Caco-2 (cell line): Measurements from ENCODE around the gene UBE2J1. TPM values are rescaled to one million over a fixed set of nuclear protein-coding genes. Genes with fewer than 3 reads are reported as not detected.
"Not testable (repeated sequence)": the region's sequence is repeated elsewhere in the genome, so short reads cannot be mapped to it uniquely, and the experiment has no call there.

ENCODE experiments used
- BruUV-seq: library from RNA; stranded (reverse); fragments of 400-500 nt; replicated peaks from 2 replicates; lab custom pipeline; 2021; lab: Mats Ljungman, UMichigan
- CTCF ChIA-PET: fragments of 300-600 bp; sonication (Branson Sonifier 250); formaldehyde crosslinking; loops from one replicate; lab custom pipeline; 2022; ENCODE audit warnings: antibody characterized with exemption; lab: Charles Lee
- POLR2A ChIA-PET: fragments of 300-600 bp; sonication (Branson Sonifier 250); formaldehyde crosslinking; loops from one replicate; lab custom pipeline; 2022; ENCODE audit warnings: antibody characterized with exemption; lab: Charles Lee
- DNase-seq, 2 experiments: peaks; one replicate each; pipeline versions ENCODE4 v3.0.0 to v3.0.0-alpha.2; 2020 to 2022
- H3K27me3 ChIP-seq: replicated peaks from 2 replicates; pipeline ENCODE4 v1.6.0; 2011; ENCODE audit warnings: low read length; ENCODE audit not compliant: control insufficient read depth, insufficient read depth
- H3K36me3 ChIP-seq: 2 replicates; pipeline ENCODE4 v1.5.1; 2011; ENCODE audit warnings: low read length; ENCODE audit not compliant: control insufficient read depth, insufficient read depth
- H3K4me1 ChIP-seq: fragments of 250-450 bp; sonication (Bioruptor Pico); 2 replicates; pipeline ENCODE4 v1.5.1; 2020; ENCODE audit warnings: mild to moderate bottlenecking
- H3K4me3 ChIP-seq: 2 replicates; pipeline ENCODE4 v1.5.1; 2011; ENCODE audit warnings: low read depth, mild to moderate bottlenecking, control low read depth, low read length
- H3K9me3 ChIP-seq: fragments of 250-450 bp; sonication (Bioruptor Pico); 2 replicates; pipeline ENCODE4 v1.5.1; 2020; ENCODE audit warnings: mild to moderate bottlenecking, moderate library complexity
- H3K27ac Mint-ChIP-seq: one replicate; pipeline ENCODE4 v1.8.0; 2022; ENCODE audit warnings: mixed read lengths; ENCODE audit not compliant: unreplicated experiment
- H3K27me3 Mint-ChIP-seq: one replicate; pipeline ENCODE4 v1.8.0; 2022; ENCODE audit warnings: mixed read lengths; ENCODE audit not compliant: insufficient read depth, unreplicated experiment
- H3K36me3 Mint-ChIP-seq: one replicate; pipeline ENCODE4 v1.8.0; 2022; ENCODE audit warnings: mild to moderate bottlenecking, mixed read lengths; ENCODE audit not compliant: insufficient read depth, unreplicated experiment
- H3K4me1 Mint-ChIP-seq: one replicate; pipeline ENCODE4 v1.8.0; 2022; ENCODE audit warnings: low read depth, mixed read lengths; ENCODE audit not compliant: unreplicated experiment
- H3K4me3 Mint-ChIP-seq: one replicate; pipeline ENCODE4 v1.8.0; 2022; ENCODE audit warnings: mild to moderate bottlenecking, moderate library complexity, mixed read lengths; ENCODE audit not compliant: unreplicated experiment
- H3K9me3 Mint-ChIP-seq: one replicate; pipeline ENCODE4 v1.8.0; 2022; ENCODE audit warnings: mixed read lengths; ENCODE audit not compliant: unreplicated experiment
- intact Hi-C: fragments of 100-400 bp; cut with micrococcal nuclease; formaldehyde crosslinking; loops from one replicate; pipeline ENCODE4 v1.10.0; 2022; ENCODE audit not compliant: unreplicated experiment
- total RNA-seq: library from RNA; stranded (reverse); gene quantifications from 2 replicates; pipeline ENCODE4 v1.2.3, GENCODE V29; 2022
- TF ChIP-seq, protein P1 (sequence below), 2 experiments: fragments of 200-600 bp in 1 of 2; IDR thresholded peaks; 1 replicate in 1 of 2; 2 replicates in 1 of 2; pipeline versions ENCODE4 v1.5.1 to v1.8.0; 2011 to 2022; ENCODE audit warnings: antibody characterized with exemption in 1 of 2, control low read depth in 1 of 2, inconsistent platforms in 1 of 2, low read depth in 1 of 2, low read length in 1 of 2, mild to moderate bottlenecking in 1 of 2, moderate library complexity in 1 of 2; ENCODE audit not compliant: insufficient read depth in 1 of 2, severe bottlenecking in 1 of 2, unreplicated experiment in 1 of 2

The UBE2J1 gene
- total RNA-seq, 1 experiment from 2014 or later = 23.5 TPM

- no TSS peak for BruUV-seq
- Histone ChIP-seq H3K4me3 (no peak overlapping the region), H3K27me3 (no peaks in the 10 kb centered on the region), H3K4me1 (no peaks in the 10 kb centered on the region), H3K9me3 (no peaks in the 10 kb centered on the region), H3K36me3 (no peaks in the 10 kb centered on the region)
- no peak for DNase-seq
- intact Hi-C loops = no loop called here
- TF ChIP-seq, protein P1, sequence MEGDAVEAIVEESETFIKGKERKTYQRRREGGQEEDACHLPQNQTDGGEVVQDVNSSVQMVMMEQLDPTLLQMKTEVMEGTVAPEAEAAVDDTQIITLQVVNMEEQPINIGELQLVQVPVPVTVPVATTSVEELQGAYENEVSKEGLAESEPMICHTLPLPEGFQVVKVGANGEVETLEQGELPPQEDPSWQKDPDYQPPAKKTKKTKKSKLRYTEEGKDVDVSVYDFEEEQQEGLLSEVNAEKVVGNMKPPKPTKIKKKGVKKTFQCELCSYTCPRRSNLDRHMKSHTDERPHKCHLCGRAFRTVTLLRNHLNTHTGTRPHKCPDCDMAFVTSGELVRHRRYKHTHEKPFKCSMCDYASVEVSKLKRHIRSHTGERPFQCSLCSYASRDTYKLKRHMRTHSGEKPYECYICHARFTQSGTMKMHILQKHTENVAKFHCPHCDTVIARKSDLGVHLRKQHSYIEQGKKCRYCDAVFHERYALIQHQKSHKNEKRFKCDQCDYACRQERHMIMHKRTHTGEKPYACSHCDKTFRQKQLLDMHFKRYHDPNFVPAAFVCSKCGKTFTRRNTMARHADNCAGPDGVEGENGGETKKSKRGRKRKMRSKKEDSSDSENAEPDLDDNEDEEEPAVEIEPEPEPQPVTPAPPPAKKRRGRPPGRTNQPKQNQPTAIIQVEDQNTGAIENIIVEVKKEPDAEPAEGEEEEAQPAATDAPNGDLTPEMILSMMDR (IDR thresholded peaks at IDR 0.05; ENCODE audit: insufficient read depth in 1 of 2, low read depth in 1 of 2, low read length in 1 of 2, severe bottlenecking in 1 of 2, unreplicated experiment in 1 of 2) = no peak
- no peaks in the 10 kb centered on the region for H3K27me3 Mint-ChIP-seq
- no peak overlapping the region for H3K4me3 Mint-ChIP-seq
- H3K9me3 Mint-ChIP-seq = no peaks in the 10 kb centered on the region
- H3K4me1 Mint-ChIP-seq = no peaks in the 10 kb centered on the region
- POLR2A ChIA-PET = no interaction called here
- no peak overlapping the region for H3K27ac Mint-ChIP-seq
- H3K36me3 Mint-ChIP-seq = no peaks in the 10 kb centered on the region
- CTCF ChIA-PET = no interaction called here
Observed at GRCh38 chr6:89398762-89399525, 46.4 kb upstream of the UBE2J1 start.

DNA sequence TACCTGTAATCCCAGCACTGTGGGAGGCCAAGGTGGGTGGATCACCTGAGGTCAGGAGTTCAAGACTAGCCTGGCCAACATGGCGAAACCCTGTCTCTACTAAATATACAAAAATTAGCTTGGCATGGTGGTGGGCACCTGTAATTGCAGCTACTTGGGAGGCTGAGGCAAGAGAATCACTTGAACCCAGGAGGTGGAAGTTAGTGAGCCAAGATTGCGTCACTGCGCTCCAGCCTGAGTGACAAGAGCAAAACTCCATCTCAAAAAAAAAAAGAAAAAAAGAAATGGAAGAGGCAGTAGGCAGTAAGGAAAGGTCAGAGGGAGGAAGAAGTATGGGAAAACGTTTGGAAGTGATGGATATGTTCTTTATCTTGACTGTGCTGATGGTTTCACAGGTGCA lies 45.4 kb upstream of the UBE2J1 start:
- H3K27ac Mint-ChIP-seq, H3K4me3 Mint-ChIP-seq, H3K9me3 ChIP-seq, H3K4me1 ChIP-seq, POLR2A ChIA-PET, DNase-seq, H3K27me3 Mint-ChIP-seq, H3K4me1 Mint-ChIP-seq, intact Hi-C loops, BruUV-seq, H3K36me3 ChIP-seq, H3K9me3 Mint-ChIP-seq, H3K4me3 ChIP-seq, H3K27me3 ChIP-seq, H3K36me3 Mint-ChIP-seq: not testable (repeated sequence)
- CTCF ChIA-PET = interaction anchor here (0.7 kb wide), 1 partner anchor 217 kb away, joined by 3 read pairs; no protein-coding TSS in a partner anchor

- Mint-ChIP-seq H3K27me3 (peaks cover 4% of the 10 kb centered on the region), H3K9me3 (no peaks in the 10 kb centered on the region), H3K27ac (no peak overlapping the region), H3K36me3 (no peaks in the 10 kb centered on the region), H3K4me1 (no peaks in the 10 kb centered on the region), H3K4me3 (no peak overlapping the region)
- Histone ChIP-seq H3K9me3 (no peaks in the 10 kb centered on the region), H3K36me3 (no peaks in the 10 kb centered on the region), H3K27me3 (no peaks in the 10 kb centered on the region), H3K4me3 (no peak overlapping the region), H3K4me1 (no peaks in the 10 kb centered on the region)
- TF ChIP-seq, protein P1 (IDR thresholded peaks at IDR 0.05; ENCODE audit: insufficient read depth in 1 of 2, low read depth in 1 of 2, low read length in 1 of 2, severe bottlenecking in 1 of 2, unreplicated experiment in 1 of 2) = no peak
- no TSS peak for BruUV-seq
- CTCF ChIA-PET = no interaction called here
- DNase-seq = no peak
- POLR2A ChIA-PET = no interaction called here
- intact Hi-C loops = no loop called here
Observed at GRCh38 chr6:89393659-89394058, 41.1 kb upstream of the UBE2J1 start.
